MCF 10A (cell line): ENCODE data around the gene NUP160. TPM values are rescaled to one million over a fixed set of nuclear protein-coding genes. Genes with fewer than 3 reads are reported as not detected.

Source experiments
- BruUV-seq: library from RNA; stranded (reverse); fragments of 400-500 nt; replicated peaks from 2 replicates; lab custom pipeline; 2021; lab: Mats Ljungman, UMichigan
- CTCF ChIA-PET: fragments of 300-600 bp; sonication (Branson Sonifier 250); formaldehyde crosslinking; extraction: SDS; loops from one replicate; lab custom pipeline; 2021; ENCODE audit warnings: antibody characterized with exemption, inconsistent platforms; lab: Yijun Ruan, JAX
- POLR2A ChIA-PET: fragments of 300-600, 350-650 bp; sonication (Branson Sonifier 250); formaldehyde crosslinking; extraction: SDS; loops from one replicate; lab custom pipeline; 2020; ENCODE audit warnings: antibody characterized with exemption, inconsistent platforms; lab: Yijun Ruan, JAX
- DNase-seq: peaks from one replicate; pipeline ENCODE4 v3.0.0-alpha.2; 2018; ENCODE audit not compliant: unreplicated experiment
- H3K27ac Mint-ChIP-seq: one replicate; pipeline ENCODE4 v1.8.0; 2022; ENCODE audit warnings: mild to moderate bottlenecking, low read depth, mixed read lengths; ENCODE audit not compliant: unreplicated experiment
- H3K27me3 Mint-ChIP-seq: one replicate; pipeline ENCODE4 v1.8.0; 2022; ENCODE audit warnings: mixed read lengths; ENCODE audit not compliant: insufficient read depth, unreplicated experiment
- H3K36me3 Mint-ChIP-seq: one replicate; pipeline ENCODE4 v1.8.0; 2022; ENCODE audit warnings: mild to moderate bottlenecking, moderate library complexity, mixed read lengths; ENCODE audit not compliant: insufficient read depth, unreplicated experiment
- H3K4me1 Mint-ChIP-seq: one replicate; pipeline ENCODE4 v1.8.0; 2022; ENCODE audit warnings: mixed read lengths; ENCODE audit not compliant: insufficient read depth, unreplicated experiment
- H3K4me3 Mint-ChIP-seq: one replicate; pipeline ENCODE4 v1.8.0; 2022; ENCODE audit warnings: mild to moderate bottlenecking, moderate library complexity, mixed read lengths; ENCODE audit not compliant: unreplicated experiment
- H3K9me3 Mint-ChIP-seq: one replicate; pipeline ENCODE4 v1.8.0; 2022; ENCODE audit warnings: mixed read lengths; ENCODE audit not compliant: unreplicated experiment
- CTCF ChIP-seq: fragments of 200-600 bp; IDR thresholded peaks from one replicate; pipeline ENCODE4 v1.8.0; 2022; ENCODE audit warnings: antibody characterized with exemption, mild to moderate bottlenecking; ENCODE audit not compliant: unreplicated experiment
- intact Hi-C: fragments of 100-400 bp; cut with micrococcal nuclease; formaldehyde crosslinking; loops from 2 replicates; pipeline ENCODE4 v1.14.1; 2022
- total RNA-seq: library from RNA; stranded (reverse); gene quantifications from 2 replicates; pipeline ENCODE4 v1.2.3, GENCODE V29; 2022

Gene NUP160
- total RNA-seq, 1 experiment from 2014 or later: 33.8 TPM

GRCh38 chr11:47788181-47788580, 60.0 kb downstream of the NUP160 start:
- H3K36me3 Mint-ChIP-seq: peaks cover 92% of the 10 kb centered on the region
- H3K4me3 Mint-ChIP-seq: no peak overlapping the region
- DNase-seq: no peak
- H3K27ac Mint-ChIP-seq: no peak overlapping the region
- ChIA-PET CTCF (no interaction called here), POLR2A (no interaction called here)
- no peaks in the 10 kb centered on the region for H3K4me1 Mint-ChIP-seq
- intact Hi-C loops: no loop called here
- no peaks in the 10 kb centered on the region for H3K9me3 Mint-ChIP-seq
- no peaks in the 10 kb centered on the region for H3K27me3 Mint-ChIP-seq
- no peak for TF ChIP-seq CTCF
- no TSS peak for BruUV-seq

GRCh38 chr11:47786373-47786772, 61.8 kb downstream of the NUP160 start:
- H3K36me3 Mint-ChIP-seq: peaks cover 89% of the 10 kb centered on the region
- no TSS peak for BruUV-seq
- H3K27ac Mint-ChIP-seq: no peak overlapping the region
- intact Hi-C loops: no loop called here
- no peaks in the 10 kb centered on the region for H3K27me3 Mint-ChIP-seq
- POLR2A ChIA-PET: interaction anchor here (1.8 kb wide), 1 partner anchor 19 kb away, joined by 5 read pairs; no protein-coding TSS in a partner anchor
- TF ChIP-seq CTCF: no peak
- no peaks in the 10 kb centered on the region for H3K4me1 Mint-ChIP-seq
- no peaks in the 10 kb centered on the region for H3K9me3 Mint-ChIP-seq
- no peak overlapping the region for H3K4me3 Mint-ChIP-seq
- peak; percentile 22 for DNase-seq
- CTCF ChIA-PET: interaction anchor here (1.1 kb wide), 1 partner anchor 67 kb away, joined by 4 read pairs; no protein-coding TSS in a partner anchor

- Mint-ChIP-seq H3K27me3 (no peaks in the 10 kb centered on the region), H3K4me1 (no peaks in the 10 kb centered on the region), H3K27ac (no peak overlapping the region), H3K4me3 (no peak overlapping the region), H3K36me3 (peaks cover 84% of the 10 kb centered on the region), H3K9me3 (no peaks in the 10 kb centered on the region)
- ChIA-PET CTCF (interaction anchor here (0.6 kb wide), 1 partner anchor 63 kb away, joined by 3 read pairs; the partner anchor contains the start of gene NUP160), POLR2A (interaction anchor here (1.8 kb wide), 1 partner anchor 17 kb away, joined by 5 read pairs; no protein-coding TSS in a partner anchor)
- intact Hi-C loops: no loop called here
- no peak for TF ChIP-seq CTCF
- DNase-seq: no peak
- no TSS peak for BruUV-seq
Measured at GRCh38 chr11:47784785-47785381, 63.3 kb downstream of the NUP160 start.

- H3K27ac Mint-ChIP-seq: no peak overlapping the region
- TF ChIP-seq CTCF: no peak
- H3K27me3 Mint-ChIP-seq: no peaks in the 10 kb centered on the region
- no peaks in the 10 kb centered on the region for H3K4me1 Mint-ChIP-seq
- POLR2A ChIA-PET: interaction anchor here (1.1 to 1.2 kb wide), 2 partner anchors 16 to 17 kb away, joined by 3 to 4 read pairs; no protein-coding TSS in a partner anchor
- CTCF ChIA-PET: interaction anchor here (0.7 to 1.2 kb wide), 2 partner anchors 10 to 17 kb away, joined by 3 to 4 read pairs; no protein-coding TSS in a partner anchor
- H3K9me3 Mint-ChIP-seq: no peaks in the 10 kb centered on the region
- H3K36me3 Mint-ChIP-seq: peaks cover 88% of the 10 kb centered on the region
- BruUV-seq: no TSS peak
- no peak for DNase-seq
- no peak overlapping the region for H3K4me3 Mint-ChIP-seq
- intact Hi-C loops: no loop called here
Measured at GRCh38 chr11:47783087-47783610, 65.0 kb downstream of the NUP160 start.
